ENCODE measurements around the gene KRT74. TPM values are rescaled to one million over a fixed set of nuclear protein-coding genes. Genes with fewer than 3 reads are reported as not detected.

The KRT74 gene
- total RNA-seq (not detected), polyA plus RNA-seq (not detected)
- long read RNA-seq, donor 1, result 0 reads
- long read RNA-seq, donor 2, result 0 reads

- intact Hi-C loops (cut with DNase I; ENCODE audit: low total_unique reads), result no loop called here
- Histone ChIP-seq H3K4me1 (no peaks in the 10 kb centered on the region), H3K27ac (no peak within 1 kb of the TSS), H3K9me3 (no peaks in the 10 kb centered on the region), H3K36me3 (no peaks in the 10 kb centered on the region), H3K4me3 (no peak within 1 kb of the TSS), H3K27me3 (replicated peaks in 1 of 7) (peaks cover 0 to 31% (median 0%) of the 10 kb centered on the region in 7 donors)
- TF ChIP-seq POLR2AphosphoS5 (IDR thresholded peaks at IDR 0.05) (no peak), POLR2A (IDR thresholded peaks at IDR 0.05) (no peak), CTCF (IDR thresholded peaks at IDR 0.05 in 8 of 11, conservative IDR thresholded peaks at IDR 0.05 in 3 of 11) (no peak)
- WGBS, 5 donors, result 84 to 96% (median 94%) methylated on average over 3 of the region's 3 CpGs
- peak; percentile 32 for DNase-seq
Measured at GRCh38 chr12:52573743-52574142, at the start of gene KRT74. KRT74 (minus strand) TSS chr12:52573843; CDS start chr12:52573777, 66 bp downstream.

GRCh38 chr12:52622349-52622748, 48.7 kb upstream of the KRT74 start:
- Histone ChIP-seq H3K4me3 (no peak overlapping the region), H3K27me3 (replicated peaks in 1 of 7) (peaks cover 0 to 12% (median 0%) of the 10 kb centered on the region in 7 donors), H3K4me1 (no peaks in the 10 kb centered on the region), H3K27ac (no peak overlapping the region), H3K36me3 (no peaks in the 10 kb centered on the region), H3K9me3 (peaks cover 0 to 19% (median 0%) of the 10 kb centered on the region in 8 donors)
- WGBS, 5 donors, result 81 to 92% (median 87%) methylated on average over 5 of the region's 5 CpGs
- DNase-seq, result no peak
- intact Hi-C loops (cut with DNase I; ENCODE audit: low total_unique reads), result no loop called here
- no peak for TF ChIP-seq POLR2A (IDR thresholded peaks at IDR 0.05)
- TF ChIP-seq CTCF (IDR thresholded peaks at IDR 0.05 in 8 of 11, conservative IDR thresholded peaks at IDR 0.05 in 3 of 11), result no peak
- TF ChIP-seq POLR2AphosphoS5 (IDR thresholded peaks at IDR 0.05), result no peak

- Histone ChIP-seq H3K9me3 (peaks cover 0 to 14% (median 0%) of the 10 kb centered on the region in 8 donors), H3K4me1 (peaks cover 0 to 10% (median 1%) of the 10 kb centered on the region in 6 donors), H3K36me3 (no peaks in the 10 kb centered on the region), H3K4me3 (no peak overlapping the region), H3K27me3 (replicated peaks in 1 of 7) (peaks cover 0 to 23% (median 0%) of the 10 kb centered on the region in 7 donors), H3K27ac (no peak overlapping the region)
- intact Hi-C loops (cut with DNase I; ENCODE audit: low total_unique reads), result no loop called here
- WGBS, 5 donors, result 71 to 90% (median 86%) methylated on average over 2 of the region's 2 CpGs
- TF ChIP-seq POLR2AphosphoS5 (IDR thresholded peaks at IDR 0.05), result no peak
- no peak for TF ChIP-seq POLR2A (IDR thresholded peaks at IDR 0.05)
- no peak for TF ChIP-seq CTCF (IDR thresholded peaks at IDR 0.05 in 8 of 11, conservative IDR thresholded peaks at IDR 0.05 in 3 of 11)
- no peak for DNase-seq
Measured at GRCh38 chr12:52618866-52619265, 45.2 kb upstream of the KRT74 start.

- 85 to 93% (median 89%) methylated on average over 2 to 14 of the region's 14 CpGs for WGBS, 5 donors
- intact Hi-C loops (cut with DNase I; ENCODE audit: low total_unique reads), result no loop called here
Measured at GRCh38 chr12:52618216-52618615, 44.6 kb upstream of the KRT74 start, which contains the start of gene KRT73. KRT73 (minus strand) TSS chr12:52618559; CDS start chr12:52618524, 35 bp downstream.

More at GRCh38 chr12:52618216-52618615, 44.6 kb upstream of the KRT74 start, which contains the start of gene KRT73:
- Histone ChIP-seq H3K36me3 (no peaks in the 10 kb centered on the region), H3K4me1 (peaks cover 0 to 10% (median 1%) of the 10 kb centered on the region in 6 donors), H3K9me3 (peaks cover 0 to 8% (median 0%) of the 10 kb centered on the region in 8 donors), H3K4me3 (no peak within 1 kb of the TSS), H3K27ac (no peak within 1 kb of the TSS), H3K27me3 (replicated peaks in 1 of 7) (peaks cover 0 to 23% (median 0%) of the 10 kb centered on the region in 7 donors)
- TF ChIP-seq POLR2AphosphoS5 (IDR thresholded peaks at IDR 0.05), result no peak
- TF ChIP-seq CTCF (IDR thresholded peaks at IDR 0.05 in 8 of 11, conservative IDR thresholded peaks at IDR 0.05 in 3 of 11), result no peak
- no peak for TF ChIP-seq POLR2A (IDR thresholded peaks at IDR 0.05)
- DNase-seq, result no peak
